Kidney (tissue), 14 donors: ENCODE data around the gene PKN1. TPM values are rescaled to one million over a fixed set of nuclear protein-coding genes. Genes with fewer than 3 reads are reported as not detected.

Experiments
- DNase-seq, 5 donors: peaks; one replicate each; pipeline ENCODE4 v3.0.0-alpha.2; 2013 to 2020
- FAIRE-seq: peaks from 2 replicates; lab custom pipeline; 2012; peaks lifted over from hg19 to GRCh38; lab: Jason Lieb, UNC
- H3K27ac ChIP-seq, 2 donors: one replicate each; pipeline ENCODE4 v1.7.0; 2013; ENCODE audit warnings: low read depth in 2 of 2, low read length in 2 of 2, inconsistent platforms in 1 of 2
- H3K27me3 ChIP-seq: one replicate; pipeline ENCODE4 v1.7.1; 2013; ENCODE audit warnings: low read length, inconsistent platforms; ENCODE audit not compliant: control insufficient read depth, insufficient read depth
- H3K36me3 ChIP-seq, 3 donors: one replicate each; pipeline versions ENCODE4 v1.7.0 to v1.7.1; 2013; ENCODE audit warnings: low read length in 3 of 3, control low read depth in 1 of 3, inconsistent platforms in 1 of 3; ENCODE audit not compliant: insufficient read depth in 3 of 3, control insufficient read depth in 2 of 3
- H3K4me1 ChIP-seq, 3 donors: one replicate each; pipeline versions ENCODE4 v1.7.0 to v1.7.1; 2013; ENCODE audit warnings: low read length in 3 of 3, inconsistent platforms in 1 of 3, low read depth in 1 of 3; ENCODE audit not compliant: control insufficient read depth in 2 of 3, insufficient read depth in 2 of 3
- H3K4me3 ChIP-seq, 3 donors: one replicate each; pipeline versions ENCODE4 v1.7.0 to v1.8.1; 2013; ENCODE audit warnings: low read length in 3 of 3, control low read depth in 1 of 3, inconsistent platforms in 1 of 3
- H3K9ac ChIP-seq, 3 donors: one replicate each; pipeline versions ENCODE4 v1.7.0 to v1.7.1; 2013; ENCODE audit warnings: low read length in 3 of 3, control low read depth in 1 of 3, inconsistent platforms in 1 of 3
- H3K9me3 ChIP-seq, 3 donors: one replicate each; pipeline versions ENCODE4 v1.7.0 to v1.7.1; 2013; ENCODE audit warnings: low read length in 3 of 3, control low read depth in 1 of 3, inconsistent platforms in 1 of 3; ENCODE audit not compliant: control insufficient read depth in 2 of 3, insufficient read depth in 1 of 3
- intact Hi-C: fragments of 100-400 bp; cut with DNase I; formaldehyde crosslinking; loops from one replicate; pipeline ENCODE4 v1.11.1; 2022
- polyA plus RNA-seq: library from polyadenylated mRNA; stranded (reverse); fragments of 350-450 nt; fragmentation: Illumina TruSeq; extraction: RNeasy Lipid Tissue Mini Kit (QIAGEN cat#74804); gene quantifications from one replicate; pipeline ENCODE4 v1.2.3, GENCODE V29; 2014; ENCODE audit warnings: low read depth, low replicate concordance; ENCODE audit not compliant: insufficient read depth
- total RNA-seq: library from RNA; stranded (reverse); fragmentation: NEBNext Ultra II Directional; extraction: Animal tissue kit (Norgen Biotek cat#: 25700); gene quantifications from one replicate; pipeline ENCODE4 v1.2.1, GENCODE V29; 2021
- TF ChIP-seq, protein P1 (sequence below): IDR thresholded peaks from 3 replicates; pipeline ENCODE4 v1.5.1; 2012; ENCODE audit warnings: mild to moderate bottlenecking, moderate library complexity, borderline replicate concordance; ENCODE audit not compliant: insufficient read depth; ENCODE audit errors: extremely low read depth
- donor health status: control.
- donor health status: control.
- donor health status: control.
- donor health status: control.
- donor health status: control.
- donor health status: DM: yes; HTN: yes; CAD: no.
- donor health status: Normal renal cell carcinoma (clear cell type).

PKN1 gene
- total and polyA plus RNA-seq, 2 donors from 2014 or later = 67.7 to 103 TPM

DNA sequence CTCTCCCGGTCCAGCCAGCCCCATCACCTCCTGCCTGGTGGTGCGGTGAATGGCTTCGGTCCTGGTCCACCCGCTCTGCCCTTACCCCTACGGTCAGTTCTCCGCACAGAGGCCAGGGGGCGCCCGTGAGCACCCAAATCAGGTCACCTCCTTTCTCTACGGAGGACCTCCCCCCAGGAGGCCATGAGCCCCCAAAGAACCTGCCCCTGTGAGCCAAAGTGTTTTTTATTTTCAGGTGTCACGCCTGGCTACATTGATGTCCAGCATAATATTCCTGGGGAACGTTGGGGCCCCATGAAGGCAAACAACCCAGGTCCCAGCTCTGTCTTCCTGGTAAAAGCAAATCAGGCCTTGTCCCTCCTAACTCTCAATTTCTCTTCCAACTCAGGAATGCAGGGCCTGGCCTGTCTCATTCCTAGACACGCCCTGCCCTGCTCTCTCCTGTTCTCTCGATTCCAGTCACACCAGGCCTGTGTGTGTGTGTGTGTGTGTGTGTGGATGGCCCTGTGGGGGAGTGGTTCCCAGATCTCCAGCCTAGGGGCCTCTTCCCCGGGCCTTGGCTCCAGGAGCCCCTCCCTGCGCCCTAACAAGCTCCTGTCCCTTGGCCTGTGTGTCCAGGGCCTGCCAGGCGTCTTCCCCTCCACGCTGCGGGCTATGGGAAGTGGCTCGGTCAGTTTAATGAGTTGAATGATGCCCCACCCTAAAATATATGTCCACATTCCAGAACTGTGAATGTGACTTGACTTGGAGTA is 72.6 kb downstream of the PKN1 start:
- intact Hi-C loops = no loop called here
- no peaks in the 10 kb centered on the region for H3K9me3 ChIP-seq
- TF ChIP-seq, protein P1, sequence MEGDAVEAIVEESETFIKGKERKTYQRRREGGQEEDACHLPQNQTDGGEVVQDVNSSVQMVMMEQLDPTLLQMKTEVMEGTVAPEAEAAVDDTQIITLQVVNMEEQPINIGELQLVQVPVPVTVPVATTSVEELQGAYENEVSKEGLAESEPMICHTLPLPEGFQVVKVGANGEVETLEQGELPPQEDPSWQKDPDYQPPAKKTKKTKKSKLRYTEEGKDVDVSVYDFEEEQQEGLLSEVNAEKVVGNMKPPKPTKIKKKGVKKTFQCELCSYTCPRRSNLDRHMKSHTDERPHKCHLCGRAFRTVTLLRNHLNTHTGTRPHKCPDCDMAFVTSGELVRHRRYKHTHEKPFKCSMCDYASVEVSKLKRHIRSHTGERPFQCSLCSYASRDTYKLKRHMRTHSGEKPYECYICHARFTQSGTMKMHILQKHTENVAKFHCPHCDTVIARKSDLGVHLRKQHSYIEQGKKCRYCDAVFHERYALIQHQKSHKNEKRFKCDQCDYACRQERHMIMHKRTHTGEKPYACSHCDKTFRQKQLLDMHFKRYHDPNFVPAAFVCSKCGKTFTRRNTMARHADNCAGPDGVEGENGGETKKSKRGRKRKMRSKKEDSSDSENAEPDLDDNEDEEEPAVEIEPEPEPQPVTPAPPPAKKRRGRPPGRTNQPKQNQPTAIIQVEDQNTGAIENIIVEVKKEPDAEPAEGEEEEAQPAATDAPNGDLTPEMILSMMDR = peak; percentile 67
- H3K4me3 ChIP-seq = no peak overlapping the region
- no peaks in the 10 kb centered on the region for H3K36me3 ChIP-seq
- no peaks in the 10 kb centered on the region for H3K27me3 ChIP-seq
- no peak overlapping the region for H3K27ac ChIP-seq
- H3K9ac ChIP-seq = no peak overlapping the region
- FAIRE-seq = no peak
- DNase-seq = peak; percentile 71 to 85 (median 76)
- H3K4me1 ChIP-seq = no peaks in the 10 kb centered on the region

DNA sequence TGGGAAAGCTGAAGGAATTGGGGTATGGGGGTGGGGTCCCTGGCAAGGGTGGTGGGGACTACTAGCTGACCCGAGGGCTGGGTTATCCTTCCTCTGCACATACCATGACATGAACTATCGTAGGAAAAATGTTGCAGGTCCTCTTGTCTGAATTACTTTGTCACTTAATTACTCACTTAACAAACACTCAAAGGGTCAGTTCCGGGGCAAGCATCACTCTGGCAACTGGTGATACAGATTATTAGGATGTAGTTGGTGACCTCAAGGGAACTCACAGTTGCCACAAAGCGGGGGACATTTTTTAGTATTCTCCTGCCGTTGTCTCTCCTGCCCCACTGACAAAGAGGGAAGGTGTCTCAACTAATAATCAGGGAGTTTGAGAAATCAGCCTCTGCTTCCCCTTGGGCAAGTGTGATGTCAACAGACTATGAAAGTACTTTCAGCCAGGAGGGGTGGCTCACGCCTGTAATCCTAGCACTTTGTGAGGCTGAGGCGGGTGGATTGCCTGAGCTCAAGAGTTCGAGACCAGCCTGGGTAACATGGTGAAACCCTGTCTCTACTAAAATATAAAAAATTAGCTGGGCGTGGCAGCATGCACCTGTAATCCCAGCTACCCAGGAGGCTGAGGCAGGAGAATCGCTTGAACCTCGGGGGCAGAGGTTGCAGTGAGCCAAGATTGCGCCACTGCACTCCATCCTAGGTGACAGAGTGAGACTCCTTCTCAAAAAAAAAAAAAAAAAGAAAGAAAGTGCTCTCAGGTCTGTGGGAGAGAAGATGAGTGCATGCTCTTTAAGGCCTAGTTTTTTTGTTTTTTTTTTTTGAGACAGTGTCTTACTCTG is 74.8 kb downstream of the PKN1 start:
- no peak overlapping the region for H3K4me3 ChIP-seq
- intact Hi-C loops = no loop called here
- no peaks in the 10 kb centered on the region for H3K9me3 ChIP-seq
- no peak for FAIRE-seq
- no peaks in the 10 kb centered on the region for H3K36me3 ChIP-seq
- TF ChIP-seq, protein P1 = no peak
- H3K4me1 ChIP-seq = no peaks in the 10 kb centered on the region
- H3K27me3 ChIP-seq = no peaks in the 10 kb centered on the region
- H3K27ac ChIP-seq = no peak overlapping the region
- no peak overlapping the region for H3K9ac ChIP-seq
- no peak for DNase-seq

DNA sequence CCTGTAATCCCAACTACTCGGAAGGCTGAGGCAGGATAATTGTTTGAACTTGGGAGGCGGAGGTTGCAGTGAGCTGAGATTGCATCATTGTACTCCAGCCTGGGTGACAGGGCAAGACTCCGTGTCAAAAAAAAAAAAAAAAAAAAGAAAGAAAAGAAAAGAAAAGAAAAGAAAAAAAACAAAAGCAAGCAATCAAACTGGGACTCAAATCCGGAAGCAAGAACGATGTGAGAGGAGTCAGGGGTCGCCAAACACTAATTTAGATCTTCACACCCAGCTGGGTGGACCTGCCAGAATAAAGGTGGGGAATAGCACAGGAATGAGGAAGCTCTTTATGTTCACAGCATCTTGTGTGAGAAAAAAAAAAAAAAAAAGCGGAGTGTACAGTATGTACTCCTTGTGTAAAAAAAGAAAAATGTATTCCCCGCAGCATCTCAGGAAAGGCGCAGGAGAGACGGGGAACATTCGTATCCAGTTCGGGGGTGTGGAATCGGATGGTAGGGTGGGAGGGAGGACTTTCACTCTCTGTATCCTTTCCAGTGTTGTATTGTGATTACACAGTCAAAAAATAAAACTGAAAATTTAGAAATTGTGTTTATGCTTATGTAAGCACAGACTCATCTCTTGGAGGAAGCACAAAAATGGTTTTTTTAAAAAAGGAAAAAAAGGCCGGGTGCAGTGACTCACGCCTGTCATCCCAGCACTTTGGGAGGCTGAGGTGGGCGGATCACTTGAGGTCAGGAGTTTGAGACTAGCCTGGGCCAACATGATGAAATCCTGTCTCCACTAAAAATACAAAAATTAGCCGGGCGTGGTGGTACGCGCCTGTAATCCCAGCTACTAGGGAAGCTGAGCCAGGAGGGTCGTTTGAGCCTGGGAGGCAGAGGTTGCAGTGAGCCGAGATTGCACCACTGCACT is 77.5 kb downstream of the PKN1 start:
- Histone ChIP-seq H3K4me3 (no peak overlapping the region), H3K9ac (no peak overlapping the region), H3K9me3 (no peaks in the 10 kb centered on the region), H3K27me3 (no peaks in the 10 kb centered on the region), H3K36me3 (peaks cover 6 to 14% (median 13%) of the 10 kb centered on the region in 3 donors), H3K4me1 (peaks cover 0 to 14% (median 12%) of the 10 kb centered on the region in 3 donors), H3K27ac (no peak overlapping the region)
- intact Hi-C loops = no loop called here
- TF ChIP-seq, protein P1 = no peak
- no peak for DNase-seq
- FAIRE-seq = no peak
